Cardiac fibroblast (primary cell): Measurements from ENCODE around the gene NNMT.
A peak's percentile ranks its signal among the peaks of the same experiment; 100 is the strongest.
"Not testable (repeated sequence)": the region's sequence is repeated elsewhere in the genome, so short reads cannot be mapped to it uniquely, and the experiment has no call there.

Source experiments
- DNase-seq, 2 donors: peaks; one replicate each; pipeline versions ENCODE4 v3.0.0 to v3.0.0-alpha.2; 2010; ENCODE audit warnings: low read depth in 2 of 2
- H3K4me3 ChIP-seq, 2 donors: replicated peaks in 1 of 2; 1 replicate in 1 of 2; 2 replicates in 1 of 2; pipeline ENCODE4 v1.5.1; 2011; ENCODE audit warnings: low read depth in 2 of 2, low read length in 2 of 2, mild to moderate bottlenecking in 2 of 2, moderate library complexity in 1 of 2
- TF ChIP-seq, protein P1 (sequence below): IDR thresholded peaks from one replicate; pipeline ENCODE4 v1.5.1; 2011; ENCODE audit warnings: low read depth, mild to moderate bottlenecking, low read length, inconsistent platforms

Gene NNMT

DNA sequence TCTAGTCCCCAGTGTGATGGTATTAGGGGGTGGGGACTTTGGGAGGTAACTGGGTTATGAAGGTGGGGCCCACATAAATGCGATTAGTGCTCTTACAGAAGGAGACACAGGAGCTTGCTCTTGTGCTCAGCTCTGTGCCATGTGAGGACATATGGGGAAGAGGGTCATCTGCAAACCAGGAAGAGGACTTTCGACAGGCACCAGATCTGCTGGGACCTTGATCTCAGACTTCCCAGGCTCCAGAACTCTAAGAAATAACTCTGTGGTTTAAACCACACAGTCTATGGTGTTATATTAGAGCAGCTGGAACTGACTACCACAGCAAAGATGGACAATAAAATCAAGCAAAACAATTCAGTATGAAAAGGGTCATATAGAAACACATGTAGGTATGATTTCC, 26.7 kb downstream of the NNMT start:
- no peak for DNase-seq
- no peak overlapping the region for H3K4me3 ChIP-seq
- TF ChIP-seq, protein P1, sequence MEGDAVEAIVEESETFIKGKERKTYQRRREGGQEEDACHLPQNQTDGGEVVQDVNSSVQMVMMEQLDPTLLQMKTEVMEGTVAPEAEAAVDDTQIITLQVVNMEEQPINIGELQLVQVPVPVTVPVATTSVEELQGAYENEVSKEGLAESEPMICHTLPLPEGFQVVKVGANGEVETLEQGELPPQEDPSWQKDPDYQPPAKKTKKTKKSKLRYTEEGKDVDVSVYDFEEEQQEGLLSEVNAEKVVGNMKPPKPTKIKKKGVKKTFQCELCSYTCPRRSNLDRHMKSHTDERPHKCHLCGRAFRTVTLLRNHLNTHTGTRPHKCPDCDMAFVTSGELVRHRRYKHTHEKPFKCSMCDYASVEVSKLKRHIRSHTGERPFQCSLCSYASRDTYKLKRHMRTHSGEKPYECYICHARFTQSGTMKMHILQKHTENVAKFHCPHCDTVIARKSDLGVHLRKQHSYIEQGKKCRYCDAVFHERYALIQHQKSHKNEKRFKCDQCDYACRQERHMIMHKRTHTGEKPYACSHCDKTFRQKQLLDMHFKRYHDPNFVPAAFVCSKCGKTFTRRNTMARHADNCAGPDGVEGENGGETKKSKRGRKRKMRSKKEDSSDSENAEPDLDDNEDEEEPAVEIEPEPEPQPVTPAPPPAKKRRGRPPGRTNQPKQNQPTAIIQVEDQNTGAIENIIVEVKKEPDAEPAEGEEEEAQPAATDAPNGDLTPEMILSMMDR: no peak

DNA sequence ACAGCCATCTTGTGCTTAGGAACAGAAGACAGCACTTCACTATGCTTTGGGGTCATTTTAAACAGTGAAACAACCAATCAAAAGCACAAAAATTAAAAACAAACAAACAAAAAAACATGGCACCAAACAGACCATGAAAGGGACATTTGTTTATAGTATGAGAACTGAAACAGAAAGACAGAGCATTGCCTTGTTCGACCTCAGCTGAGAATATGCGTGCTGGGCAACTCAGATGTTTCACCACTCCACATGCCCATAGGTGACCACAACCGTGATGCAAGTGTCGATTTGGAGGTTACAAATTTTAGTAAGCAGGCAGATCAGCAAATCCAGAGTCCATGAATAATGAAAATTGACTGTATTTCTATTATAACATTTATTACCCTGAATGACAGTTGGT, 30.0 kb downstream of the NNMT start:
- H3K4me3 ChIP-seq: no peak overlapping the region
- no peak for DNase-seq
- TF ChIP-seq, protein P1: no peak

DNA sequence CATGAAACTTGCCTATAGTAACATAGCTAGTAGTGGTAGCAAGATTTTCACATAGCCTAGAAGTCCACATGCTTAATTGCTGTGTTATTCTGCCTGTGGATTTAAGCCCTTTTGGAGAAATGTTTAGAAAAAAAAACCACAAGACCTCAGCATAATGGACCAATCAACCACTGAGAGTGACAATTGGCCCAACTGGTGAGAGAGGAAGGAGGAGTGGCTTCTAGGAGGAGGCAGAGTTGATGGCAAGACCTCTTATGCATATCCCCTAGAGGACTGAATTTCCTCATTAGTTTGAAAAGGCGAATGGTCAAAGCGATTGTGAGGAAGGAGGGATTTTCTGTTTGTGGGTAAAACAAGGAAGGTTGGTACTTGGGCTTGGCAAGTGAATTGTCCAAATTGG, 30.6 kb downstream of the NNMT start:
- no peak for DNase-seq
- TF ChIP-seq, protein P1: no peak

DNA sequence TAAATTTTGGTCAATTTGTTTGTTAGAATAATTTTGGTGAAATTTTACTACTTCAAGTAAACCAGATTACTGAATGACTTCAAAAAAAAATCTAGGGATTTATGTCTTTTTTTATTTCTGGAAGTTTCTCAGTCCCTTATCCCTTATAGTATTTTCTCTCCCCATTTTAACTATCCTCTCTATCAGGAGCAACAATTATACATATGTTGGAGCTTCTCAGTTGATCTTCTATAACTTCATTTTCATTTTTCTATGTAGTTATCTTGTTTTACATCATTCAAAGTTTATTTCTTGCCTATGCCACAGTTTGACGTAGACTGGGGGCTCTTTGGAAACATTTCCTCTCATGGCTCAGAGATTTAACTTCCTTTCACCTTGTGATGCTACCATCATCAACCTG, 34.2 kb downstream of the NNMT start:
- no peak for DNase-seq
- TF ChIP-seq, protein P1: no peak
- H3K4me3 ChIP-seq: no peak overlapping the region

More for the DNA sequence above, 30.6 kb downstream of the NNMT start:
- no peak overlapping the region for H3K4me3 ChIP-seq

DNA sequence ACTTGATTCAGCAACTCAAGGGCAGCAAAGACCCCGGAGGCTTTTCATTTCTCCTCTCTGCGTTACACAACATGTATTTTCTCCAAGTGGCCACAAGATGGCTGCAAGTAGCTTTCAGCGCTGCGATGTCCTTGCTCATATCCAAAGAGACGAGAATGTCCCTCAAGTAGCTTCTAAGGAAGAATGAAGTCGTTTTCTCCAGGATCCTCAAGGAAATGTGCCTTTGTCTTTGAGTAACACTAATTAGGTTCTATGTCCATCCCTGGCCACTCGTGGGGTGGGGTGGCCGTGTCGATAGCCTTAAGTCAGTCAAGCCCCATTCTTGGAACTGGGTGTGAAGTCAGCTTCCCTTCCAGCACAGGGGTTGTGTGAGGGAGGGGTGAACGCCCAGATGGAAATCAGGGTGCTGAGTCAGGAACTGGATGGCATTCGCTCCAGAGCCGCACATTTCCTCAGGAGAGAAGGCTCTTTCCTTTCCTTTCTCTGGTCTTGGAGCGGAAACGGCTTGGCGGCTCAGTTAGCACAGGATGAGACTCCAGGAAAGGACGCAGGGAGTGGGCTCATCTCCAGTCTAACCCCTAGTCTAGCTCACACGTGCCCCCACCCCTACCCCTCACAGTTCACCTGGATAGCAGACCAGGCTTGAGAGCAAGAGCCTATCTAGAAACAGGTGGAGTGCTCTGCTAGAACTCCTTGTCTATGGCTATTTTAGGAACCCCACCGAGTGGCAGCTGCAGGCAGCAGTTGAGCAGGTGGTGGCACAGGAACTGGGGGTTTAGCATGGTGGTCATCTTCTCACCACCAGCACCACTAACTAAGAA, 44.3 kb downstream of the NNMT start:
- peak overlapping the region; percentile 5 to 8 for H3K4me3 ChIP-seq
- TF ChIP-seq, protein P1: peak; percentile 87
- DNase-seq: peak; percentile 88

DNA sequence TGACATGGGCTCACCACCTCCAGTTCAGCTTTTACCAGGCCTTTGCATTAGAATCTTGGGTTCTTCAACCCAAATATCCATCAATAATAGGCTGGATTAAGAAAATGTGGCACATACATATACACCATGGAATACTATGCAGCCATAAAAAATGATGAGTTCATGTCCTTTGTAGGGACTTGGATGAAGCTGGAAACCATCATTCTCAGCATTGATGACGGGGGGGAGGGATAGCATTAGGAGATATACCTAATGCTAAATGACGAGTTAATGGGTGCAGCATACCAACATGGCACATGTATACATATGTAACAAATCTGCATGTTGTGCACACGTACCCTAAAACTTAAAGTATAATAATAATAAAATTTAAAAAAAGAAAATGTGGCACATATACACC, 45.5 kb downstream of the NNMT start:
- not testable (repeated sequence) for H3K4me3 ChIP-seq, DNase-seq

DNA sequence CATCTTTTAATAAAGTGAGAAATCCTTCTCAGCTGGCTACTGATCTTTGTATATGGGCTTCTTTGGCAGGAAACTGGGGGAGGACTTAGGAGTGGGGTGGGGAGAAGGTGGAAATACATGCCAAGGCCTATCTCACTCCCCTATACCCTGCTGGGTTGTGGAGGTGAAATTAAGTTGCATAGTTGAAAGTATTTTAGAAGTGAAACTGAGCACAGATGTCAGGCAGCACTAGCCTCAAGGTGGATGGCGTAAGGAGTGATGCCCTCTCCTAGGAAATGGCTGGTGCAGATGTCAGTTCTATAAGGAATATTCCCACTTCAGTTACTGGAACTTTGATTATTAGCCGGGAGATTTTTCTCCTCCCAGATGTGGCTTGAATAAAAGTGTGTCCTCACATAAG, 46.3 kb downstream of the NNMT start:
- no peak overlapping the region for H3K4me3 ChIP-seq
- TF ChIP-seq, protein P1: no peak
- DNase-seq: no peak
